ENCODE results near the gene AREL1.

The AREL1 gene

DNA sequence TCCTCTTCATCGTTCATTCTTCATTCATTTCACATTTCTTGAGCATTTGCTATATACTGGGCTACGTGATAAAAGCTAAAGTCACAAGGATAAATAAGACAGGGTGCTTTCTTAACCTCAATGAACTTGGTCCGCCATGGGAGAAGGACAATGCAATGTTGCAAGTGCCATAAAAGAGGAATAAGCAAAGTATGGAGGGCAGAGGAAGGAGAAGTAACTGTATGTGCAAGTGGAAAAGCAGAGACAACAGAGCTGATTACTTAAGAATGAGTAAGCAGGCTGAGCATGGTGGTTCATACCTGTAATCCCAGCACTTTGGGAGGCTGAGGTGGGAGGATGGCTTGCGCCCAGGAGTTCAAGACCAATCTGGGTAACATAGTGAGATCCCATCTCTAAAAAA is 14.4 kb downstream of the AREL1 start:
- no peaks in the 10 kb centered on the region for H3K27me3 ChIP-seq (ENCODE audit: insufficient read depth, poor library complexity, severe bottlenecking)
- DNase-seq (ENCODE audit: low spot score) (no peak), ATAC-seq (ENCODE audit: low read depth) (no peak)
- H3K4me1 ChIP-seq (ENCODE audit: insufficient read depth, poor library complexity, severe bottlenecking), result peaks cover 9% of the 10 kb centered on the region
- H3K4me3 ChIP-seq (ENCODE audit: severe bottlenecking), result no peak overlapping the region
- H3K27ac ChIP-seq (ENCODE audit: poor library complexity, severe bottlenecking), result no peak overlapping the region
- H3K9me3 ChIP-seq (ENCODE audit: severe bottlenecking), result peaks cover 10% of the 10 kb centered on the region
- TF ChIP-seq, protein P1, sequence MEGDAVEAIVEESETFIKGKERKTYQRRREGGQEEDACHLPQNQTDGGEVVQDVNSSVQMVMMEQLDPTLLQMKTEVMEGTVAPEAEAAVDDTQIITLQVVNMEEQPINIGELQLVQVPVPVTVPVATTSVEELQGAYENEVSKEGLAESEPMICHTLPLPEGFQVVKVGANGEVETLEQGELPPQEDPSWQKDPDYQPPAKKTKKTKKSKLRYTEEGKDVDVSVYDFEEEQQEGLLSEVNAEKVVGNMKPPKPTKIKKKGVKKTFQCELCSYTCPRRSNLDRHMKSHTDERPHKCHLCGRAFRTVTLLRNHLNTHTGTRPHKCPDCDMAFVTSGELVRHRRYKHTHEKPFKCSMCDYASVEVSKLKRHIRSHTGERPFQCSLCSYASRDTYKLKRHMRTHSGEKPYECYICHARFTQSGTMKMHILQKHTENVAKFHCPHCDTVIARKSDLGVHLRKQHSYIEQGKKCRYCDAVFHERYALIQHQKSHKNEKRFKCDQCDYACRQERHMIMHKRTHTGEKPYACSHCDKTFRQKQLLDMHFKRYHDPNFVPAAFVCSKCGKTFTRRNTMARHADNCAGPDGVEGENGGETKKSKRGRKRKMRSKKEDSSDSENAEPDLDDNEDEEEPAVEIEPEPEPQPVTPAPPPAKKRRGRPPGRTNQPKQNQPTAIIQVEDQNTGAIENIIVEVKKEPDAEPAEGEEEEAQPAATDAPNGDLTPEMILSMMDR (IDR thresholded peaks at IDR 0.05; ENCODE audit: poor library complexity, severe bottlenecking), result no peak
- H3K36me3 ChIP-seq (ENCODE audit: low read depth), result peaks cover 55% of the 10 kb centered on the region

DNA sequence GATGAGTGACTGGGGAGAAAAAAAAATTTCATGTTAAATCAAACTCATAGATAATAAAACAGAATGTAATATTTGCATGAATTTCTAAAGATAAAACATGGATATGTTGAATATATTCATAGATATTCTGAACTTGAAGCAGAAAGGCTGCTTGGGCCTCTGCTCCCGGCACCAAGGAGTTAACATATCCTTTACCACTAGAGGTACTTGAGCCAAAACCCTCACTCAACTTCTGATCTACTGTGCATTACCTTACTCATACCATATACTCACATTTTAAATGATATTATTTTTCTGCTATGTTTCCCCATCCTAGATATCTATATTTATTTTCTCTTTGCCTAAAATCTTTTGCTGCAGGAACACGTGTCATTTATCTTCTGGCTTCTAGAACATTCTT is 14.9 kb downstream of the AREL1 start:
- H3K36me3 ChIP-seq (ENCODE audit: low read depth), result peaks cover 55% of the 10 kb centered on the region
- ATAC-seq (ENCODE audit: low read depth) (no peak; the same call in 2 of the 3 replicates), DNase-seq (ENCODE audit: low spot score) (no peak)
- H3K27ac ChIP-seq (ENCODE audit: poor library complexity, severe bottlenecking), result no peak overlapping the region
- TF ChIP-seq, protein P1 (IDR thresholded peaks at IDR 0.05; ENCODE audit: poor library complexity, severe bottlenecking), result no peak
- peaks cover 9% of the 10 kb centered on the region for H3K4me1 ChIP-seq (ENCODE audit: insufficient read depth, poor library complexity, severe bottlenecking)
- peaks cover 9% of the 10 kb centered on the region for H3K9me3 ChIP-seq (ENCODE audit: severe bottlenecking)
- no peaks in the 10 kb centered on the region for H3K27me3 ChIP-seq (ENCODE audit: insufficient read depth, poor library complexity, severe bottlenecking)
- no peak overlapping the region for H3K4me3 ChIP-seq (ENCODE audit: severe bottlenecking)

DNA sequence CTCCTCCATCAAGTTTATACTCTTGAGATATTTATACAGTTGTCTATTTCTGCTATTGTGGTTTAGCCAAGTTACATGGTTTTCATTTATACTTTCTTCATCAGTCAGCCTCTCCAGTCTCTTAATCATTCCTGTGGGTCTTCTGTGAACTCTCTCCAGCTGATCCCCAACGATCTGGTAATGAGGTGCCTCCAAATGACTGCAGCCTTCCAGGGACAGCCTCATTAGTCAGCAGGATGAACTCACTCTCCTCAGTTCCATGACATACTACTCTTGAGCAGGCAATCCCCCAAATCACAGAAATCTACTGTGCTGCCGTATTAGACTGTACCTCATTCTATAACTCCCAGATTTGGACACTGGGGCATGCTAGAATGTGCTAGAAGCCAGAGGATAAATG is 15.3 kb downstream of the AREL1 start:
- Histone ChIP-seq H3K27me3 (ENCODE audit: insufficient read depth, poor library complexity, severe bottlenecking) (no peaks in the 10 kb centered on the region), H3K4me3 (ENCODE audit: severe bottlenecking) (no peak overlapping the region), H3K27ac (ENCODE audit: poor library complexity, severe bottlenecking) (no peak overlapping the region), H3K4me1 (ENCODE audit: insufficient read depth, poor library complexity, severe bottlenecking) (peaks cover 9% of the 10 kb centered on the region), H3K36me3 (ENCODE audit: low read depth) (peaks cover 54% of the 10 kb centered on the region), H3K9me3 (ENCODE audit: severe bottlenecking) (peaks cover 4% of the 10 kb centered on the region)
- TF ChIP-seq, protein P1 (IDR thresholded peaks at IDR 0.05; ENCODE audit: poor library complexity, severe bottlenecking), result no peak
- DNase-seq (ENCODE audit: low spot score), result no peak
- 0 out of 3 replicates have a peak, but pooled peaks have one; percentile 30 for ATAC-seq (ENCODE audit: low read depth)

DNA sequence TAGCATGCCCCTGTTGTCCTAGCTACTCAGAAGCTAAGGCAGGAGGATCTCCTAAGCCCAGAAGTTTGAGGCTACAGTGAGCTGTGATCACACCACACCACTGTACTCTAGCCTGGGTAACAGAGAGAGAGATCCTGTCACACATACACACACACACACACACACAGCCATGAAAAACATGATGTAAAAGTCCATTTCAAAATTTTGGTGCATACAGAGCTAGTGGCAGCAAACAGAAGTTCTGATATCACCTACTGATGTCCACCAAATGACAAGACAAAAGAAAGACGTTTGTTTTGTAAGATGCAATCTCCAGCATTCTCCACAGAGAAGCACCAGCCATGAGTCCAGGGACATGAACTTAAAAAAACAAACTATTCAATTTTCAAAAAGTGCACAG is 15.9 kb downstream of the AREL1 start:
- no peak for ATAC-seq (ENCODE audit: low read depth)
- peaks cover 52% of the 10 kb centered on the region for H3K36me3 ChIP-seq (ENCODE audit: low read depth)
- H3K27me3 ChIP-seq (ENCODE audit: insufficient read depth, poor library complexity, severe bottlenecking), result no peaks in the 10 kb centered on the region
- no peak overlapping the region for H3K27ac ChIP-seq (ENCODE audit: poor library complexity, severe bottlenecking)
- no peaks in the 10 kb centered on the region for H3K9me3 ChIP-seq (ENCODE audit: severe bottlenecking)
- no peak overlapping the region for H3K4me3 ChIP-seq (ENCODE audit: severe bottlenecking)
- no peak for DNase-seq (ENCODE audit: low spot score)
- TF ChIP-seq, protein P1 (IDR thresholded peaks at IDR 0.05; ENCODE audit: poor library complexity, severe bottlenecking), result no peak
- peaks cover 9% of the 10 kb centered on the region for H3K4me1 ChIP-seq (ENCODE audit: insufficient read depth, poor library complexity, severe bottlenecking)

DNA sequence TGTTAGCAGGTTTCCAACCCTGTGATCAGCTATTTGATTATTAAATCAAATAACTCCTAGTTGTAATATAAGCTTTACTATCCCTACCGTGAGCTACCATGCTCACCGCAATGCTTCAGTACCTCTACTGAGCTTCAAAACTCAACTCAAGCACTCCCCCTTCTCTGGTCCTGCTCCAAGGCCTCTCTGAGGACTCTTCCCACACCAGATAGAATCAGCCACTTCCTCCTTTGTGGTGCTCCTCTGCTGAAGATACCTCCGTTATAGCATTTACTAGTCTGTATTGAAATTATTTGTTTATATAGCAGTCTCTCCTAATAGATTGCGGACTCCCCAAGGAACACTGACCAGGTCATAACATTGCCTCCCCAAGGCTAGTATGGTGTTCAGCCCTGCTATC is 17.5 kb downstream of the AREL1 start:
- Histone ChIP-seq H3K27me3 (ENCODE audit: insufficient read depth, poor library complexity, severe bottlenecking) (no peaks in the 10 kb centered on the region), H3K4me3 (ENCODE audit: severe bottlenecking) (no peak overlapping the region), H3K9me3 (ENCODE audit: severe bottlenecking) (no peaks in the 10 kb centered on the region), H3K36me3 (ENCODE audit: low read depth) (peaks cover 52% of the 10 kb centered on the region), H3K27ac (ENCODE audit: poor library complexity, severe bottlenecking) (no peak overlapping the region), H3K4me1 (ENCODE audit: insufficient read depth, poor library complexity, severe bottlenecking) (peaks cover 9% of the 10 kb centered on the region)
- ATAC-seq (ENCODE audit: low read depth), result no peak
- TF ChIP-seq, protein P1 (IDR thresholded peaks at IDR 0.05; ENCODE audit: poor library complexity, severe bottlenecking), result no peak
- no peak for DNase-seq (ENCODE audit: low spot score)
